Loucy (cell line): ENCODE measurements around the gene TIMP1.

ENCODE experiments used
- EZH2phosphoT487 ChIP-seq: fragments of 200-600 bp; IDR thresholded peaks from 2 replicates; pipeline ENCODE4 v1.6.1; 2018; ENCODE audit warnings: antibody characterized with exemption, mild to moderate bottlenecking, moderate library complexity, borderline replicate concordance
- TF ChIP-seq, protein P1 (sequence below): fragments of 200-600 bp; sonication (generic); conservative IDR thresholded peaks from 2 replicates; pipeline ENCODE4 v1.5.1; 2014; ENCODE audit warnings: mild to moderate bottlenecking, antibody characterized with exemption, low read length

DNA sequence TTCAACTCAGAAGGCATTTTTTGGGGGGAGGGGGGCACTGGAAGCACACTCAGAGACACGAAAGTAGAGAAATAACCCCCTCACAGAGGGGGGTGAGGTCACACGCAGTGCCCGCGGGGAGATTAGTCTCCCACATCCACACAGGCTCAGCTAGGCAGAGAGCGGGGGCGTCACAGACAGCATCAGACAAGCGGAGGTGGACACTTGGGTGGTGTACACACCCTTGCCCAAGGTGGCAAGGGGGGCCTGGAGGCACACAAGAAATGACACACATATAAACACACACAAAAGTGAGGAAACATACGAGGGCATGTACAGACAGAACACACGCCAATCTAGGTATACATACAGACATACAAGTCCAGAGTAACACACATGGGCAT lies 38.1 kb downstream of the TIMP1 start:
- TF ChIP-seq, protein P1, sequence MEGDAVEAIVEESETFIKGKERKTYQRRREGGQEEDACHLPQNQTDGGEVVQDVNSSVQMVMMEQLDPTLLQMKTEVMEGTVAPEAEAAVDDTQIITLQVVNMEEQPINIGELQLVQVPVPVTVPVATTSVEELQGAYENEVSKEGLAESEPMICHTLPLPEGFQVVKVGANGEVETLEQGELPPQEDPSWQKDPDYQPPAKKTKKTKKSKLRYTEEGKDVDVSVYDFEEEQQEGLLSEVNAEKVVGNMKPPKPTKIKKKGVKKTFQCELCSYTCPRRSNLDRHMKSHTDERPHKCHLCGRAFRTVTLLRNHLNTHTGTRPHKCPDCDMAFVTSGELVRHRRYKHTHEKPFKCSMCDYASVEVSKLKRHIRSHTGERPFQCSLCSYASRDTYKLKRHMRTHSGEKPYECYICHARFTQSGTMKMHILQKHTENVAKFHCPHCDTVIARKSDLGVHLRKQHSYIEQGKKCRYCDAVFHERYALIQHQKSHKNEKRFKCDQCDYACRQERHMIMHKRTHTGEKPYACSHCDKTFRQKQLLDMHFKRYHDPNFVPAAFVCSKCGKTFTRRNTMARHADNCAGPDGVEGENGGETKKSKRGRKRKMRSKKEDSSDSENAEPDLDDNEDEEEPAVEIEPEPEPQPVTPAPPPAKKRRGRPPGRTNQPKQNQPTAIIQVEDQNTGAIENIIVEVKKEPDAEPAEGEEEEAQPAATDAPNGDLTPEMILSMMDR = no peak
- no peak for TF ChIP-seq EZH2phosphoT487
